ENCODE data around the gene E2F4.

The E2F4 gene

GRCh38 chr16:67193536-67193935 lies 1.6 kb downstream of the E2F4 start:
- no peak for TF ChIP-seq MAX (IDR thresholded peaks at IDR 0.05; ENCODE audit: low read depth, low read length)
- no peak for TF ChIP-seq MYC (IDR thresholded peaks at IDR 0.05; ENCODE audit: low read depth, low read length)
- TF ChIP-seq POLR2A (IDR thresholded peaks at IDR 0.05; ENCODE audit: extremely low read depth, insufficient read length): no peak
- no peak for TF ChIP-seq CTCF (IDR thresholded peaks at IDR 0.05; ENCODE audit: low read depth, low read length)
- H3K4me3 ChIP-seq (ENCODE audit: low read depth, low read length): peak overlapping the region; percentile 100
- DNase-seq (ENCODE audit: low read depth): no peak

GRCh38 chr16:67194260-67194659 lies 2.3 kb downstream of the E2F4 start:
- H3K4me3 ChIP-seq (ENCODE audit: low read depth, low read length): no peak overlapping the region
- DNase-seq (ENCODE audit: low read depth): no peak
- TF ChIP-seq CTCF (IDR thresholded peaks at IDR 0.05; ENCODE audit: low read depth, low read length) (no peak), MAX (IDR thresholded peaks at IDR 0.05; ENCODE audit: low read depth, low read length) (no peak), MYC (IDR thresholded peaks at IDR 0.05; ENCODE audit: low read depth, low read length) (no peak), POLR2A (IDR thresholded peaks at IDR 0.05; ENCODE audit: extremely low read depth, insufficient read length) (no peak)

- DNase-seq (ENCODE audit: low read depth): no peak
- no peak for TF ChIP-seq MYC (IDR thresholded peaks at IDR 0.05; ENCODE audit: low read depth, low read length)
- TF ChIP-seq CTCF (IDR thresholded peaks at IDR 0.05; ENCODE audit: low read depth, low read length): no peak
- no peak for TF ChIP-seq POLR2A (IDR thresholded peaks at IDR 0.05; ENCODE audit: extremely low read depth, insufficient read length)
- TF ChIP-seq MAX (IDR thresholded peaks at IDR 0.05; ENCODE audit: low read depth, low read length): no peak
- no peak overlapping the region for H3K4me3 ChIP-seq (ENCODE audit: low read depth, low read length)
Measured at GRCh38 chr16:67195676-67196075, 3.7 kb downstream of the E2F4 start.

GRCh38 chr16:67196881-67197280 lies 4.9 kb downstream of the E2F4 start:
- TF ChIP-seq MAX (IDR thresholded peaks at IDR 0.05; ENCODE audit: low read depth, low read length) (no peak), POLR2A (IDR thresholded peaks at IDR 0.05; ENCODE audit: extremely low read depth, insufficient read length) (no peak), CTCF (IDR thresholded peaks at IDR 0.05; ENCODE audit: low read depth, low read length) (no peak), MYC (IDR thresholded peaks at IDR 0.05; ENCODE audit: low read depth, low read length) (no peak)
- H3K4me3 ChIP-seq (ENCODE audit: low read depth, low read length): no peak overlapping the region
- DNase-seq (ENCODE audit: low read depth): no peak

GRCh38 chr16:67197704-67198103 lies 5.7 kb downstream of the E2F4 start:
- TF ChIP-seq MAX (IDR thresholded peaks at IDR 0.05; ENCODE audit: low read depth, low read length) (no peak), MYC (IDR thresholded peaks at IDR 0.05; ENCODE audit: low read depth, low read length) (no peak), CTCF (IDR thresholded peaks at IDR 0.05; ENCODE audit: low read depth, low read length) (no peak), POLR2A (IDR thresholded peaks at IDR 0.05; ENCODE audit: extremely low read depth, insufficient read length) (no peak)
- DNase-seq (ENCODE audit: low read depth): no peak
- H3K4me3 ChIP-seq (ENCODE audit: low read depth, low read length): no peak overlapping the region

Data from NB4 (cell line).